Keratinocyte (primary cell): ENCODE data around the gene SPOP. TPM values are rescaled to one million over a fixed set of nuclear protein-coding genes. Genes with fewer than 3 reads are reported as not detected.

Experiments used
- DNase-seq: peaks from one replicate; pipeline ENCODE4 v3.0.0-alpha.2; 2011; ENCODE audit warnings: low read depth, missing footprints, low spot score
- FAIRE-seq: peaks from 2 replicates; lab custom pipeline; 2011; peaks lifted over from hg19 to GRCh38; lab: Jason Lieb, UNC
- H2AFZ ChIP-seq: 2 replicates; pipeline ENCODE4 v1.6.0; 2012; ENCODE audit warnings: low read length, control low read depth, inconsistent platforms; ENCODE audit not compliant: control insufficient read depth
- H3K27ac ChIP-seq: 2 replicates; pipeline ENCODE4 v1.5.1; 2011; ENCODE audit warnings: low read length; ENCODE audit not compliant: control insufficient read depth, insufficient read depth
- H3K27me3 ChIP-seq: 3 replicates; pipeline ENCODE4 v1.6.0; 2011; ENCODE audit warnings: low read length; ENCODE audit not compliant: control insufficient read depth, insufficient read depth; ENCODE audit errors: extremely low read depth
- H3K36me3 ChIP-seq, 2 experiments: 2 replicates in 1 of 2; 3 replicates in 1 of 2; pipeline ENCODE4 v1.5.1; 2011; ENCODE audit warnings: low read length in 2 of 2, mild to moderate bottlenecking in 1 of 2; ENCODE audit not compliant: control insufficient read depth in 2 of 2, insufficient read depth in 2 of 2; ENCODE audit errors: extremely low read depth in 1 of 2
- H3K4me1 ChIP-seq: 3 replicates; pipeline ENCODE4 v1.5.1; 2011; ENCODE audit warnings: low read length; ENCODE audit not compliant: control insufficient read depth, insufficient read depth; ENCODE audit errors: extremely low read depth
- H3K4me2 ChIP-seq: 3 replicates; pipeline ENCODE4 v1.6.0; 2011; ENCODE audit warnings: low read depth, low read length; ENCODE audit not compliant: control insufficient read depth, insufficient read depth; ENCODE audit errors: extremely low read depth
- H3K4me3 ChIP-seq, 3 experiments: fragments of 200-600 bp in 1 of 3; sonication (generic) in 1 of 3; 2 replicates in 2 of 3; 3 replicates in 1 of 3; pipeline ENCODE4 v1.5.1; 2011 to 2016; ENCODE audit warnings: low read length in 3 of 3, mild to moderate bottlenecking in 3 of 3, control low read depth in 2 of 3, inconsistent platforms in 1 of 3, low read depth in 1 of 3, mixed read lengths in 1 of 3, mixed run types in 1 of 3, moderate library complexity in 1 of 3; ENCODE audit not compliant: control insufficient read depth in 2 of 3, insufficient read depth in 2 of 3; ENCODE audit errors: extremely low read depth in 1 of 3
- H3K79me2 ChIP-seq: 2 replicates; pipeline ENCODE4 v1.6.0; 2012; ENCODE audit warnings: low read length; ENCODE audit not compliant: control insufficient read depth, insufficient read depth
- H3K9ac ChIP-seq: 3 replicates; pipeline ENCODE4 v1.6.0; 2011; ENCODE audit warnings: low read length; ENCODE audit not compliant: control insufficient read depth, insufficient read depth; ENCODE audit errors: extremely low read depth
- H3K9me1 ChIP-seq: 3 replicates; pipeline ENCODE4 v1.6.0; 2011; ENCODE audit warnings: low read length; ENCODE audit not compliant: control insufficient read depth, insufficient read depth; ENCODE audit errors: extremely low read depth
- H3K9me3 ChIP-seq: 2 replicates; pipeline ENCODE4 v1.5.1; 2012; ENCODE audit warnings: low read depth, low read length; ENCODE audit not compliant: control insufficient read depth
- H4K20me1 ChIP-seq: 3 replicates; pipeline ENCODE4 v1.6.0; 2011; ENCODE audit warnings: low read length; ENCODE audit not compliant: control insufficient read depth, insufficient read depth; ENCODE audit errors: extremely low read depth
- CTCF ChIP-seq, 3 experiments: IDR thresholded peaks in 1 of 3; conservative IDR thresholded peaks in 1 of 3; optimal IDR thresholded peaks in 1 of 3; 2 replicates in 2 of 3; 3 replicates in 1 of 3; pipeline versions ENCODE3 to v1.5.1; 2011; ENCODE audit warnings: low read length in 3 of 3, mild to moderate bottlenecking in 3 of 3, moderate library complexity in 2 of 3, control low read depth in 1 of 3, inconsistent platforms in 1 of 3; ENCODE audit not compliant: insufficient read depth in 2 of 3; ENCODE audit errors: extremely low read depth in 1 of 3
- EZH2 ChIP-seq: IDR thresholded peaks from one replicate; pipeline ENCODE4 v1.6.1; 2012; ENCODE audit warnings: inconsistent platforms, mild to moderate bottlenecking, low read length, moderate library complexity
- dilution Hi-C: fragments of 300-500 bp; cut with MboI; formaldehyde crosslinking; loops from one replicate; pipeline ENCODE4 v1.7.0; 2020; ENCODE audit warnings: low sequenced_read_pairs; ENCODE audit not compliant: extremely low pct_ligation_motif_present
- polyA plus RNA-seq, 5 experiments: library from polyadenylated mRNA; depleted of rRNA in 3 of 5; stranded (reverse) in 3 of 5; stranded (forward) in 1 of 5; unstranded in 1 of 5; fragments of >200 nt; gene quantifications; 1 replicate in 1 of 5; 2 replicates in 3 of 5; 3 replicates in 1 of 5; pipeline versions ENCODE4 v1.2.1 to v1.2.3, GENCODE V29; 2011 to 2012; ENCODE audit warnings: missing spikeins in 2 of 5, low read depth in 1 of 5, low replicate concordance in 1 of 5

The SPOP gene
- polyA plus RNA-seq, 1 donor (not counting 4 experiments of a cell fraction or from before 2014, with no cell fraction given): 27.5 TPM

DNA sequence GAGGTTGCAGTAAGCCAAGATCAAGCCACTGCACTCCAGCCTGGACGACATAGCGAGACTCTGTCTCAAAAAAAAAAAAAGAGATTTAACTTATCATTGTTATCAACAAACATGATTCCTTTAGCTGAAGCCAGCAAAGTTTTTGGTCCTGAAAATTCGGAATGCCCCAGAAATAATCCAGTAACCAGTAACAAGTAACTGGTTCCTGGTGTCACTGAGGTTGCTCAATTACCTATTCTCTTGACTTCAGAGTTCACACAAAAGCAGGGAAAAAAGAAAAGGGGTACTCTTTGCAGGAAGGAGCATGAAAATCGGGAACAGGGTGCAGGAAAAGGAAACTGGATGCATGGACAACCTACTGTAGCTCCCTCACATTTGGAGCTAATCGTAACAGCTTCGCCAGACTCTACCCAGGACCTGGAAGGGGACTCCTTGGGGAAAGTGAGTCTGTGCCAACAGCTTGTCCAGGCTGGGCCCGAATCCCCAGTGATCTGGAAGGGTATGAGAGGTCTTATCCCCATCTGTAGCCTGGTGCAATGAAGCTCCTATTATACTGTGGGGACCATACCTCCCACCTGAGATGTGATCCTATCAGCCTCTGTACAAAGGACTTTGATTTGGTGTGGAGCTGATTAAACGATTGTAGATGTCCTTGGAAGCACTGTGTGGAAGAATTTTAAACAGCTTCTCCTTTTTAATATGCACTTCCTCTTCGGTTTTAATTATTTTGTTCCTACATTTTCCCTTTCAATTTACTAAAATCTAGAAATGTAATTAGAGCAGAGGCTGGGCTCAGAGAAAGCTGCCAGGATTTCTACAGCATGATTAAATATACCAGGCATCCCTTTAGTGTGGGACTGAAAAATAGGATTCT, 3.4 kb upstream of the SPOP start:
- Histone ChIP-seq H4K20me1 (no peaks in the 10 kb centered on the region), H3K27ac (no peak overlapping the region), H3K4me2 (no peak overlapping the region), H3K4me1 (peaks cover 7% of the 10 kb centered on the region), H3K4me3 (no peak overlapping the region), H3K79me2 (peaks cover 10% of the 10 kb centered on the region), H3K9me1 (no peaks in the 10 kb centered on the region), H3K9me3 (no peaks in the 10 kb centered on the region), H3K27me3 (no peaks in the 10 kb centered on the region), H2AFZ (no peak overlapping the region), H3K36me3 (no peaks in the 10 kb centered on the region), H3K9ac (no peak overlapping the region)
- no peak for FAIRE-seq
- dilution Hi-C loops: no loop called here
- no peak for TF ChIP-seq EZH2
- no peak for TF ChIP-seq CTCF (optimal IDR thresholded peaks at IDR 0.05 in 1 of 3, IDR thresholded peaks at IDR 0.05 in 1 of 3, conservative IDR thresholded peaks at IDR 0.05 in 1 of 3; ENCODE audit: extremely low read depth in 1 of 3, insufficient read depth in 2 of 3, low read length in 3 of 3)
- DNase-seq: no peak

DNA sequence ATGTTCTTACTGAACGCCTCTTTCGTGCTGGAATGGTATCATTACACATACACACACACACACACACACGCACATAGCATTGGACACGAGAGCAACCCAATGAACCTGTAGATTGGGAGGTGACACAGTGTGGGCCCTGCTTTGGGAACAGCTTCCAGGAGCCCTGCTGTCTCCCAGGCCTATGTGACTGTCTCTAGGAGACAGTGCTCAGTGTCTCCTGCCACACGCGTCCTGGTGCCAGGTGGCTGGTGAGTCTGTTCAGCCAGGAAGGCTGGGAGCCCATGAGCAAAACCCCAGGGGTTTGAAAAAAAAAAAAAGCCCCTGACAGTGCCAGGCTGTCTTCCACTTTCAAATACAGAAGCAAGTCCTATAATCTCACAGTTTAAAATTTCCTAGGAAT, 2.4 kb upstream of the SPOP start:
- Histone ChIP-seq H3K4me1 (peaks cover 13% of the 10 kb centered on the region), H3K9me3 (no peaks in the 10 kb centered on the region), H3K4me3 (no peak overlapping the region), H3K9ac (no peak overlapping the region), H3K27me3 (no peaks in the 10 kb centered on the region), H2AFZ (no peak overlapping the region), H4K20me1 (no peaks in the 10 kb centered on the region), H3K27ac (no peak overlapping the region), H3K36me3 (no peaks in the 10 kb centered on the region), H3K79me2 (peaks cover 20% of the 10 kb centered on the region), H3K4me2 (no peak overlapping the region), H3K9me1 (no peaks in the 10 kb centered on the region)
- TF ChIP-seq CTCF (optimal IDR thresholded peaks at IDR 0.05 in 1 of 3, IDR thresholded peaks at IDR 0.05 in 1 of 3, conservative IDR thresholded peaks at IDR 0.05 in 1 of 3; ENCODE audit: extremely low read depth in 1 of 3, insufficient read depth in 2 of 3, low read length in 3 of 3): no peak
- TF ChIP-seq EZH2: no peak
- dilution Hi-C loops: no loop called here
- FAIRE-seq (no peak), DNase-seq (no peak)
